Activated CD4-positive, alpha-beta T cell treated with anti-CD3 and anti-CD28 coated beads, Interleukin-2, amount 50 U/mL, for 4 hours (primary cell): Measurements from ENCODE around the gene FGGY.
"Not testable (repeated sequence)": the region's sequence is repeated elsewhere in the genome, so short reads cannot be mapped to it uniquely, and the experiment has no call there.

ENCODE experiments used
- DNase-seq, 2 experiments: peaks; one replicate each; pipeline ENCODE4 v3.0.0-alpha.2; 2020

FGGY gene

GRCh38 chr1:59597420-59598119 is 300.7 kb downstream of the FGGY start:
- no peak for DNase-seq

- no peak for DNase-seq
Observed at GRCh38 chr1:59598120-59598440, 301.2 kb downstream of the FGGY start.

GRCh38 chr1:59601041-59601441 is 304.1 kb downstream of the FGGY start:
- DNase-seq, result no peak

- DNase-seq, result no peak
Observed at GRCh38 chr1:59601811-59602210, 304.9 kb downstream of the FGGY start.

GRCh38 chr1:59604191-59604590 is 307.3 kb downstream of the FGGY start:
- no peak for DNase-seq

- no peak for DNase-seq
Observed at GRCh38 chr1:59605184-59605583, 308.3 kb downstream of the FGGY start.

GRCh38 chr1:59605761-59606160 is 308.9 kb downstream of the FGGY start:
- no peak for DNase-seq

GRCh38 chr1:59609245-59609644 is 312.4 kb downstream of the FGGY start:
- DNase-seq, result no peak

GRCh38 chr1:59610499-59610898 is 313.6 kb downstream of the FGGY start:
- DNase-seq, result not testable (repeated sequence)

- no peak for DNase-seq
Observed at GRCh38 chr1:59617434-59617833, 320.5 kb downstream of the FGGY start.

- DNase-seq, result no peak
Observed at GRCh38 chr1:59619557-59619956, 322.7 kb downstream of the FGGY start.

- no peak for DNase-seq
Observed at GRCh38 chr1:59625384-59625783, 328.5 kb downstream of the FGGY start.

- no peak for DNase-seq
Observed at GRCh38 chr1:59631561-59632255, 334.8 kb downstream of the FGGY start.

- DNase-seq, result no peak
Observed at GRCh38 chr1:59635097-59635496, 338.2 kb downstream of the FGGY start.

- no peak for DNase-seq
Observed at GRCh38 chr1:59638231-59638711, 341.4 kb downstream of the FGGY start.

GRCh38 chr1:59639266-59639665 is 342.4 kb downstream of the FGGY start:
- DNase-seq, result no peak

GRCh38 chr1:59640851-59641250 is 344.0 kb downstream of the FGGY start:
- DNase-seq, result no peak

GRCh38 chr1:59641836-59642235 is 344.9 kb downstream of the FGGY start:
- DNase-seq, result no peak

GRCh38 chr1:59643526-59643925 is 346.6 kb downstream of the FGGY start:
- no peak for DNase-seq

GRCh38 chr1:59645893-59646292 is 349.0 kb downstream of the FGGY start:
- no peak for DNase-seq

GRCh38 chr1:59653142-59653958 is 356.5 kb downstream of the FGGY start:
- DNase-seq, result not testable (repeated sequence)

- no peak for DNase-seq
Observed at GRCh38 chr1:59653968-59654367, 357.1 kb downstream of the FGGY start.

- DNase-seq, result no peak
Observed at GRCh38 chr1:59657873-59658465, 361.1 kb downstream of the FGGY start.
